Vagina (tissue), 2 donors: Measurements from ENCODE around the gene MSI2.
A peak's percentile ranks its signal among the peaks of the same experiment; 100 is the strongest.

Source experiments
- POLR2A ChIP-seq, 2 donors: fragments of 450-650 bp; IDR thresholded peaks; one replicate each; pipeline ENCODE4 v1.6.1; 2017; ENCODE audit warnings: antibody characterized with exemption in 2 of 2, mild to moderate bottlenecking in 2 of 2, moderate library complexity in 2 of 2
- POLR2AphosphoS5 ChIP-seq, 2 donors: sonication (generic); formaldehyde crosslinking; IDR thresholded peaks; one replicate each; pipeline ENCODE4 v1.9.0; 2017; ENCODE audit warnings: antibody characterized with exemption in 2 of 2, mild to moderate bottlenecking in 2 of 2, low read depth in 1 of 2; ENCODE audit not compliant: insufficient read depth in 1 of 2
- TF ChIP-seq, protein P1 (sequence below), 3 experiments: fragments of 450-650 bp in 2 of 3; fragments of 200-600 bp in 1 of 3; sonication (generic) in 1 of 3; IDR thresholded peaks; one replicate each; pipeline ENCODE4 v1.5.1; 2017 to 2019; ENCODE audit warnings: antibody characterized with exemption in 3 of 3, mild to moderate bottlenecking in 2 of 3, moderate library complexity in 2 of 3

DNA sequence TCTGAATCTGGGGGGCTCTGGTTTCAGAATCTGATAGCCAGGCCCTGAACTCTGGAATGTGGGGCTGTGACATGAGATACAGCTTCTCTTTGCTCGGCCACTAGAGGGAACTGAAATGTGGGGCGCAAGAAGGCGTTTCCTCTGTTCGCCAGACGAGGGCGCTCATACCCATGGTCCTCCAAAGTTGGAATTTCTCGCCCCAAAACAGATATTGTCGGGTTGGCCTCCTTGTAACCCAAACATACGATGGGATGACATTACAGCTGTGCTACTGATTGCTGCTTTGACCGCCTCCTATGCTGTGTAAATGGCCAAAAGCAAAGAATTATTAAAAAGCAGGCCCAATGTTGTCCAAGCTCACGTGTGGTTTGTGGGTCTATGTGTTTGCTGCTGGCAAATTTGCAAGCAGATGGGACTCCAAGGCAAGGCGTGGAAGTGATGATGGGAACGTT, 13.1 kb upstream of the MSI2 start:
- no peak for TF ChIP-seq POLR2A (IDR thresholded peaks at IDR 0.05)
- TF ChIP-seq, protein P1, sequence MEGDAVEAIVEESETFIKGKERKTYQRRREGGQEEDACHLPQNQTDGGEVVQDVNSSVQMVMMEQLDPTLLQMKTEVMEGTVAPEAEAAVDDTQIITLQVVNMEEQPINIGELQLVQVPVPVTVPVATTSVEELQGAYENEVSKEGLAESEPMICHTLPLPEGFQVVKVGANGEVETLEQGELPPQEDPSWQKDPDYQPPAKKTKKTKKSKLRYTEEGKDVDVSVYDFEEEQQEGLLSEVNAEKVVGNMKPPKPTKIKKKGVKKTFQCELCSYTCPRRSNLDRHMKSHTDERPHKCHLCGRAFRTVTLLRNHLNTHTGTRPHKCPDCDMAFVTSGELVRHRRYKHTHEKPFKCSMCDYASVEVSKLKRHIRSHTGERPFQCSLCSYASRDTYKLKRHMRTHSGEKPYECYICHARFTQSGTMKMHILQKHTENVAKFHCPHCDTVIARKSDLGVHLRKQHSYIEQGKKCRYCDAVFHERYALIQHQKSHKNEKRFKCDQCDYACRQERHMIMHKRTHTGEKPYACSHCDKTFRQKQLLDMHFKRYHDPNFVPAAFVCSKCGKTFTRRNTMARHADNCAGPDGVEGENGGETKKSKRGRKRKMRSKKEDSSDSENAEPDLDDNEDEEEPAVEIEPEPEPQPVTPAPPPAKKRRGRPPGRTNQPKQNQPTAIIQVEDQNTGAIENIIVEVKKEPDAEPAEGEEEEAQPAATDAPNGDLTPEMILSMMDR (IDR thresholded peaks at IDR 0.05): peak; percentile 92 to 99 (median 98)
- TF ChIP-seq POLR2AphosphoS5 (IDR thresholded peaks at IDR 0.05; ENCODE audit: insufficient read depth in 1 of 2, low read depth in 1 of 2): no peak
